K562 (cell line): Measurements from ENCODE around the gene TRNAU1AP. TPM values are rescaled to one million over a fixed set of nuclear protein-coding genes. Genes with fewer than 3 reads are reported as not detected.
A peak's percentile ranks its signal among the peaks of the same experiment; 100 is the strongest.

ENCODE experiments used
- ETS2 ChIP-seq: IDR thresholded peaks from 2 replicates; pipeline ENCODE4 v1.6.1; 2016; ENCODE audit warnings: borderline replicate concordance, missing genetic modification characterization, mild to moderate bottlenecking, moderate library complexity, missing compliant biosample characterization; ENCODE audit not compliant: poor library complexity, severe bottlenecking
- FOXM1 ChIP-seq, 2 experiments: fragments of 450-650 bp in 1 of 2; sonication (generic) in 1 of 2; formaldehyde crosslinking in 1 of 2; IDR thresholded peaks; 2 replicates each; pipeline versions ENCODE4 v1.6.1 to v1.9.0; 2017 to 2022; ENCODE audit warnings: low read depth in 2 of 2, mild to moderate bottlenecking in 2 of 2, missing genetic modification reagents in 1 of 2, moderate library complexity in 1 of 2
- GABPB1 ChIP-seq: sonication (generic); formaldehyde crosslinking; IDR thresholded peaks from 2 replicates; pipeline ENCODE4 v1.8.0; 2022; ENCODE audit warnings: mild to moderate bottlenecking, missing genetic modification reagents
- GTF2B ChIP-seq: IDR thresholded peaks from 2 replicates; pipeline ENCODE4 v1.6.1; 2011; ENCODE audit not compliant: insufficient read length; ENCODE audit errors: extremely low read depth
- GTF2E2 ChIP-seq: fragments of 200-800 bp; sonication (Bioruptor generic); IDR thresholded peaks from 2 replicates; pipeline ENCODE4 v1.6.1; 2016; ENCODE audit warnings: missing genetic modification characterization, missing compliant biosample characterization
- HINFP ChIP-seq: fragments of 450-650 bp; conservative IDR thresholded peaks from 2 replicates; pipeline ENCODE4 v1.6.1; 2016; ENCODE audit warnings: missing genetic modification characterization, low read depth, mild to moderate bottlenecking, control low read depth, missing compliant biosample characterization
- JUND ChIP-seq, 2 experiments: IDR thresholded peaks; 2 replicates in 1 of 2; 3 replicates in 1 of 2; pipeline ENCODE4 v1.6.1; 2011; ENCODE audit warnings: borderline replicate concordance in 2 of 2, low read depth in 2 of 2, low read length in 2 of 2, improper control_type of control experiment in 1 of 2, missing biosample characterization in 1 of 2, missing genetic modification characterization in 1 of 2, missing genetic modification reagents in 1 of 2
- LARP7 ChIP-seq: fragments of 450-650 bp; IDR thresholded peaks from 2 replicates; pipeline ENCODE4 v1.6.1; 2016
- SMC3 ChIP-seq: conservative IDR thresholded peaks from 2 replicates; pipeline ENCODE4 v1.6.1; 2011; ENCODE audit warnings: low read depth, low read length, improper control_type of control experiment; ENCODE audit not compliant: insufficient read depth
- SPI1 ChIP-seq: IDR thresholded peaks from 2 replicates; pipeline ENCODE4 v1.6.1; 2011; ENCODE audit warnings: low read depth, low read length, control low read depth, borderline replicate concordance
- SREBF1 ChIP-seq: fragments of 150-350 bp; IDR thresholded peaks from 2 replicates; pipeline ENCODE4 v1.6.1; 2014; ENCODE audit warnings: antibody characterized with exemption, low read depth, low read length, borderline replicate concordance
- STAT5B ChIP-seq: fragments of 250-450 bp; sonication (Bioruptor Pico); IDR thresholded peaks from 2 replicates; pipeline ENCODE4 v1.8.0; 2021; ENCODE audit warnings: mild to moderate bottlenecking, inconsistent platforms
- SUPT5H ChIP-seq: fragments of 450-650 bp; IDR thresholded peaks from 2 replicates; pipeline ENCODE4 v1.6.1; 2016
- ZNF224 ChIP-seq: sonication (generic); formaldehyde crosslinking; IDR thresholded peaks from 2 replicates; pipeline ENCODE4 v1.8.0; 2022; ENCODE audit warnings: mild to moderate bottlenecking, missing genetic modification reagents
- ZNF354B ChIP-seq: fragments of 250-450 bp; sonication (Bioruptor Pico); IDR thresholded peaks from 2 replicates; pipeline ENCODE4 v1.4.0; 2020
- ZNF41 ChIP-seq: fragments of 250-450 bp; sonication (Bioruptor Pico); conservative IDR thresholded peaks from 2 replicates; pipeline ENCODE4 v1.4.0; 2020; ENCODE audit warnings: mild to moderate bottlenecking
- polyA plus RNA-seq, 8 experiments: library from polyadenylated mRNA; depleted of rRNA in 4 of 8; stranded (reverse) in 5 of 8; unstranded in 3 of 8; fragments of >200 nt; fragmentation: Nextera tagmentation in 2 of 8; fragmentation: Illumina TruSeq in 1 of 8; extraction: Ambion mirVana in 2 of 8; extraction: Trizol in 1 of 8; gene quantifications; 2 replicates each; pipeline versions ENCODE4 v1.2.1 to v1.2.3, GENCODE V29; 2011 to 2014; ENCODE audit warnings: inconsistent platforms in 1 of 8, missing spikeins in 1 of 8
- total RNA-seq, 7 experiments: library from RNA; depleted of rRNA in 6 of 7; stranded (reverse); fragments of >200 nt in 6 of 7; fragmentation: Illumina TruSeq in 2 of 7; extraction: Trizol in 2 of 7; gene quantifications; 2 replicates each; pipeline versions ENCODE4 v1.2.1 to v1.2.3, GENCODE V29; 2011 to 2021; ENCODE audit warnings: low replicate concordance in 1 of 7
- TF ChIP-seq, protein P1 (sequence below): sonication (generic); formaldehyde crosslinking; IDR thresholded peaks from 2 replicates; pipeline ENCODE4 v1.8.1; 2023; ENCODE audit warnings: mild to moderate bottlenecking, missing genetic modification reagents, moderate library complexity
- TF ChIP-seq, protein P2 (sequence below), 2 experiments: IDR thresholded peaks; 2 replicates each; pipeline ENCODE4 v1.6.1; 2011; ENCODE audit warnings: borderline replicate concordance in 1 of 2, control low read depth in 1 of 2, low read depth in 1 of 2, low read length in 1 of 2, mild to moderate bottlenecking in 1 of 2, mixed read lengths in 1 of 2, moderate library complexity in 1 of 2; ENCODE audit not compliant: insufficient read depth in 1 of 2, insufficient read length in 1 of 2, poor library complexity in 1 of 2, severe bottlenecking in 1 of 2; ENCODE audit errors: extremely low read depth in 1 of 2
- TF ChIP-seq, protein P3 (sequence below), 2 experiments: fragments of 450-650 bp in 1 of 2; sonication (generic) in 1 of 2; formaldehyde crosslinking in 1 of 2; IDR thresholded peaks in 1 of 2; conservative IDR thresholded peaks in 1 of 2; 2 replicates each; pipeline versions ENCODE4 v1.6.1 to v1.8.1; 2016 to 2023; ENCODE audit warnings: mild to moderate bottlenecking in 2 of 2, moderate library complexity in 2 of 2, inconsistent platforms in 1 of 2, missing genetic modification reagents in 1 of 2

TRNAU1AP gene
- total and polyA plus RNA-seq, 9 of the 15 experiments (the other 6 are each of a cell fraction or from before 2014, with no cell fraction given) = 34.9 to 110 (median 46.3) TPM

DNA sequence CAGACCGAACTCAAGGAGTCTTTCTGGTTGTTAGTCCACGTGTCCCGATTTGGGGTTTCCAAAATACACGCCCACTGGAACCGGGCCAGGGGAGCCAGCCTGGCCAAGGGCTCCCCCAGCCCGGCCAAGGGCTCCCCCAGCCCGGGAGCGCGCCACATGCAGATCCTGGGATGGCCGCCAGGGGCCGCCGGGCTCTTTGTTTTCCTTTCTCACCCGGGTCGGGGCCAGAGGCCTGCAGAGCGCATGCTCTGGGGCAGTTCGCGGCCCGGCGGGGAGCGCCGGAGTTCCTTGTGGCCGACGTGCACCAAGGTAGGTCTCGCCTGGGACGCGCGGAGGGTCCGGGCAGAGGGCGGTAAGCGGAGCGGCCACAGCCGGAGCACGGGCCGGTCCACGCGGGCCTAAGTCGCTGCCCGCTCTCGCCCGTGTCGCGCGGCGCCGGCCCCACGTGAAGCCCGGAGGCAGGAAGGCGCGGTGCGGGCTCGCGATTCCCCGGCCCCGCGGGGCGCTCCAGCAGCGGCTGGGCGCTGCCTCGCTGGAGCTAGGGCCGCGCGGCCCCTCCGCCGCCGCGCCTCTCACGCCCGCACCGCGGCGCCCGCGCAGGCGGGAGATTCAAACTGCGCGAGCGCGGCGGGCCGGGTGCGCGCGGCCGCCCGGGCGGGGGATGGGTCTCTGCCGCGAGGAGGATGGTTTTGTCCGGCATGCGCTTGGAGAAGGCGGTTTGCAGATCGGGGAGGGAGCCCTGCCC lies 34.7 kb upstream of the TRNAU1AP start (continued):
- TF ChIP-seq SMC3 (peak; percentile 86), ZNF41 (CRISPR knock-in tag) (no peak), FOXM1 (IDR thresholded peaks at IDR 0.05; ENCODE audit: low read depth) (peak; percentile 15; the same call in 1 of the 2 replicates), FOXM1 (CRISPR knock-in tag; IDR thresholded peaks at IDR 0.05; ENCODE audit: low read depth) (peak; percentile 75), ZNF354B (CRISPR knock-in tag) (no peak), STAT5B (CRISPR knock-in tag) (no peak), GTF2E2 (tag) (peak; percentile 76; the same call in 1 of the 2 replicates), LARP7 (0 out of 2 replicates have a peak, but pooled peaks have one; percentile 12), SREBF1 (0 out of 2 replicates have a peak, but pooled peaks have one; percentile 12), SUPT5H (peak; percentile 74), JUND (IDR thresholded peaks at IDR 0.05; ENCODE audit: borderline replicate concordance, low read depth, low read length) (peak; percentile 40; the same call in 1 of the 2 replicates), JUND (tag; IDR thresholded peaks at IDR 0.05; ENCODE audit: borderline replicate concordance, low read depth, low read length) (peak; percentile 62; the same call in 1 of the 3 replicates), GABPB1 (CRISPR knock-in tag) (0 out of 2 replicates have a peak, but pooled peaks have one; percentile 9), ETS2 (tag) (no peak), GTF2B (no peak), SPI1 (no peak), ZNF224 (CRISPR knock-in tag) (no peak), HINFP (tag) (peak; percentile 90)
- TF ChIP-seq, protein P1, sequence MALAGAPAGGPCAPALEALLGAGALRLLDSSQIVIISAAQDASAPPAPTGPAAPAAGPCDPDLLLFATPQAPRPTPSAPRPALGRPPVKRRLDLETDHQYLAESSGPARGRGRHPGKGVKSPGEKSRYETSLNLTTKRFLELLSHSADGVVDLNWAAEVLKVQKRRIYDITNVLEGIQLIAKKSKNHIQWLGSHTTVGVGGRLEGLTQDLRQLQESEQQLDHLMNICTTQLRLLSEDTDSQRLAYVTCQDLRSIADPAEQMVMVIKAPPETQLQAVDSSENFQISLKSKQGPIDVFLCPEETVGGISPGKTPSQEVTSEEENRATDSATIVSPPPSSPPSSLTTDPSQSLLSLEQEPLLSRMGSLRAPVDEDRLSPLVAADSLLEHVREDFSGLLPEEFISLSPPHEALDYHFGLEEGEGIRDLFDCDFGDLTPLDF (CRISPR knock-in tag) = peak; percentile 66; the same call in 1 of the 2 replicates
- TF ChIP-seq, protein P2, sequence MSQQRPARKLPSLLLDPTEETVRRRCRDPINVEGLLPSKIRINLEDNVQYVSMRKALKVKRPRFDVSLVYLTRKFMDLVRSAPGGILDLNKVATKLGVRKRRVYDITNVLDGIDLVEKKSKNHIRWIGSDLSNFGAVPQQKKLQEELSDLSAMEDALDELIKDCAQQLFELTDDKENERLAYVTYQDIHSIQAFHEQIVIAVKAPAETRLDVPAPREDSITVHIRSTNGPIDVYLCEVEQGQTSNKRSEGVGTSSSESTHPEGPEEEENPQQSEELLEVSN (IDR thresholded peaks at IDR 0.05; ENCODE audit: borderline replicate concordance in 1 of 2, extremely low read depth in 1 of 2, insufficient read depth in 1 of 2, insufficient read length in 1 of 2, low read depth in 1 of 2, low read length in 1 of 2, poor library complexity in 1 of 2, severe bottlenecking in 1 of 2) = peak; percentile 82 to 98
- TF ChIP-seq, protein P3, sequence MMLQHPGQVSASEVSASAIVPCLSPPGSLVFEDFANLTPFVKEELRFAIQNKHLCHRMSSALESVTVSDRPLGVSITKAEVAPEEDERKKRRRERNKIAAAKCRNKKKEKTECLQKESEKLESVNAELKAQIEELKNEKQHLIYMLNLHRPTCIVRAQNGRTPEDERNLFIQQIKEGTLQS (IDR thresholded peaks at IDR 0.05) = no peak
- TF ChIP-seq, protein P3 (CRISPR knock-in tag; conservative IDR thresholded peaks at IDR 0.05) = 0 out of 2 replicates have a peak, but pooled peaks have one; percentile 24
